DOHH2 (cell line): ENCODE results near the gene MED13.

Source experiments
- H3F3A ChIP-seq: fragments of 200-600 bp; sonication (generic), shearing (Covaris generic); 2 replicates; pipeline ENCODE4 v1.6.0; 2016; ENCODE audit warnings: antibody characterized with exemption, mild to moderate bottlenecking; ENCODE audit not compliant: control insufficient read depth, insufficient read depth
- H3K27ac ChIP-seq: fragments of 200-600 bp; sonication (generic); 2 replicates; pipeline ENCODE4 v1.5.1; 2014; ENCODE audit warnings: low read depth, mild to moderate bottlenecking, low read length, moderate library complexity
- H3K27me3 ChIP-seq: fragments of 200-600 bp; sonication (generic); 2 replicates; pipeline ENCODE4 v1.6.1; 2014; ENCODE audit warnings: mild to moderate bottlenecking, low read length, mixed read lengths; ENCODE audit not compliant: control insufficient read depth
- H3K36me3 ChIP-seq: fragments of 200-600 bp; sonication (generic); 2 replicates; pipeline ENCODE4 v1.6.1; 2014; ENCODE audit warnings: mild to moderate bottlenecking, low read length, moderate library complexity, mixed read lengths; ENCODE audit not compliant: control insufficient read depth
- H3K4me1 ChIP-seq: fragments of 200-600 bp; sonication (generic); 2 replicates; pipeline ENCODE4 v1.6.1; 2014; ENCODE audit warnings: mild to moderate bottlenecking, low read length, mixed read lengths; ENCODE audit not compliant: control insufficient read depth
- H3K4me2 ChIP-seq: fragments of 200-600 bp; sonication (generic); 2 replicates; pipeline ENCODE4 v1.6.0; 2014; ENCODE audit warnings: mild to moderate bottlenecking, low read length, moderate library complexity
- H3K4me3 ChIP-seq: fragments of 200-600 bp; sonication (generic); 2 replicates; pipeline ENCODE4 v1.5.1; 2014; ENCODE audit warnings: mild to moderate bottlenecking, low read length, mixed read lengths
- H3K79me2 ChIP-seq: fragments of 200-600 bp; sonication (generic); 2 replicates; pipeline ENCODE4 v1.6.1; 2014; ENCODE audit warnings: mild to moderate bottlenecking, low read length, mixed read lengths; ENCODE audit not compliant: control insufficient read depth
- H3K9me2 ChIP-seq: fragments of 200-600 bp; sonication (generic); replicated peaks from 2 replicates; pipeline ENCODE4 v1.6.1; 2014; ENCODE audit warnings: mild to moderate bottlenecking, low read length, mixed read lengths; ENCODE audit not compliant: control insufficient read depth
- H3K9me3 ChIP-seq: fragments of 200-600 bp; sonication (generic); 2 replicates; pipeline ENCODE4 v1.6.1; 2014; ENCODE audit warnings: antibody characterized with exemption, low read length, mixed read lengths; ENCODE audit not compliant: control insufficient read depth, insufficient read depth
- H4K20me1 ChIP-seq: fragments of 200-600 bp; sonication (generic); 2 replicates; pipeline ENCODE4 v1.6.0; 2014; ENCODE audit warnings: low read depth, mild to moderate bottlenecking, antibody characterized with exemption, low read length, moderate library complexity; ENCODE audit not compliant: control insufficient read depth, insufficient read depth
- CTCF ChIP-seq: fragments of 200-600 bp; sonication (generic); IDR thresholded peaks from one replicate; pipeline ENCODE4 v1.5.1; 2014; ENCODE audit warnings: antibody characterized with exemption, mild to moderate bottlenecking, low read depth, low read length; ENCODE audit not compliant: poor library complexity, severe bottlenecking
- EZH2phosphoT487 ChIP-seq: fragments of 200-600 bp; sonication (generic); IDR thresholded peaks from 2 replicates; pipeline ENCODE4 v1.6.1; 2017; ENCODE audit warnings: borderline replicate concordance, mild to moderate bottlenecking, antibody characterized with exemption, low read length, moderate library complexity, mixed read lengths

The MED13 gene

GRCh38 chr17:62096401-62096670, 31.3 kb upstream of the MED13 start:
- Histone ChIP-seq H3F3A (no peaks in the 10 kb centered on the region), H3K4me3 (no peak overlapping the region), H3K79me2 (no peaks in the 10 kb centered on the region), H3K36me3 (no peaks in the 10 kb centered on the region), H3K9me3 (no peaks in the 10 kb centered on the region), H3K27ac (no peak overlapping the region), H3K9me2 (no peaks in the 10 kb centered on the region), H3K27me3 (peaks cover 10% of the 10 kb centered on the region), H3K4me2 (no peak overlapping the region), H3K4me1 (no peaks in the 10 kb centered on the region), H4K20me1 (no peaks in the 10 kb centered on the region)
- TF ChIP-seq EZH2phosphoT487 (no peak), CTCF (no peak)

GRCh38 chr17:62094175-62094574, 29.1 kb upstream of the MED13 start:
- no peak overlapping the region for H3K4me3 ChIP-seq
- no peak overlapping the region for H3K4me2 ChIP-seq
- H3K27me3 ChIP-seq = peaks cover 10% of the 10 kb centered on the region

DNA sequence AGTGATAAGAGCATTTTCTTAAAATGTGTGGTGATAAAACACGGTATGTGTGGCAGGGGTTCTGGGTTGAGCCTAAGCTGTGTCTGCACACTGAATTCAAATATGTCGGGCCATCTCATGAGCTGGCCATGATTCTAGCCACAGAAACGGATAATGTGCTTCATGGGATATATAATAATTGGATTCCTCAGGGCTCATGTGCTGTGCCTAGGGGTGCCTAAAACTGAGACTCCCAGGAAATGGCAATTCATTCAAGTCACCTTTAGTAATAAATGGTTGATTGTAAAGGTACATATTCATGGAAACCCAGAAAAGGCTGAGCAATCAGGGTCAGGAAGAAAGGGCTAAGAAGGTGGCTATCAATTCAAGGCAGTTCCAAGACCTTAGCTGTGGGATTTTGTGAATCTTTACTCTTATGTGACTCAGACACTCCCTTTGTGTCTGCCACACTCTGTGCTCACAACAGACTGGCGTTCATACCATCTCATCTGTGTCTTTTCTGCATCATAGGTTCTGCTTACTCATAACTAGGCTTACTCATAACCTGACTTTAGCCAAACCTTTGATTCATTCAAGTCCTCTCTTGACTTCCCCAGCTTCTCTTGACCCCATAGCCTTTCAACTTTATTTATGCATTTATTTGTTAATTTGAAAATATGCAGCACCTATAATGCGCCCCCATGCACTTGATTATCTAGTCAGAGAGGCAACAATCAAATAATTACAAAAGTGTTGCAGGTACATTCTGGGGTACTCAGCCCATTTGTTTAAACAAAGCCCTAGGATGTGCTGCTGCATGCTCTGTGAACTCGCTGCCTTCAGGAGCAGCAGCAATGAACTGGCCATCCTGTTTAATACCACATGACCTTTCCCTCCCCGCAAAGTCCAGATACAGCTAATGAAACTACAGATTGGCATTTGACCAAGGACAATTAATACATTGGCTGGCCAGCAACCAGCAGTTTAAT, 28.4 kb upstream of the MED13 start:
- H3K9me3 ChIP-seq = no peaks in the 10 kb centered on the region
- no peak for TF ChIP-seq CTCF
- H3F3A ChIP-seq = no peaks in the 10 kb centered on the region
- H3K4me1 ChIP-seq = no peaks in the 10 kb centered on the region
- no peak overlapping the region for H3K27ac ChIP-seq
- no peaks in the 10 kb centered on the region for H3K36me3 ChIP-seq
- peaks cover 10% of the 10 kb centered on the region for H3K27me3 ChIP-seq
- no peaks in the 10 kb centered on the region for H3K9me2 ChIP-seq
- H3K4me2 ChIP-seq = no peak overlapping the region
- H3K79me2 ChIP-seq = no peaks in the 10 kb centered on the region
- H4K20me1 ChIP-seq = no peaks in the 10 kb centered on the region
- no peak overlapping the region for H3K4me3 ChIP-seq

More at GRCh38 chr17:62094175-62094574, 29.1 kb upstream of the MED13 start:
- no peaks in the 10 kb centered on the region for H3K4me1 ChIP-seq
- no peaks in the 10 kb centered on the region for H3K79me2 ChIP-seq
- no peaks in the 10 kb centered on the region for H3K36me3 ChIP-seq
- no peaks in the 10 kb centered on the region for H4K20me1 ChIP-seq
- TF ChIP-seq CTCF (no peak), EZH2phosphoT487 (no peak)
- H3K9me2 ChIP-seq = no peaks in the 10 kb centered on the region
- no peaks in the 10 kb centered on the region for H3K9me3 ChIP-seq
- no peak overlapping the region for H3K27ac ChIP-seq
- no peaks in the 10 kb centered on the region for H3F3A ChIP-seq
